ENCODE measurements around the gene KDM4C.

GRCh38 chr9:7006417-7006816 lies 248.6 kb downstream of the KDM4C start:
- TF ChIP-seq CTCF (conservative IDR thresholded peaks at IDR 0.05; ENCODE audit: low read depth, low read length) = no peak
- no peak for TF ChIP-seq EZH2 (IDR thresholded peaks at IDR 0.05; ENCODE audit: borderline replicate concordance, low read depth, low read length, poor library complexity, severe bottlenecking)
